Tibial artery (tissue), 4 donors: ENCODE results near the gene IGSF10.

Source experiments
- DNase-seq, 2 donors: peaks; one replicate each; pipeline ENCODE4 v3.0.0-alpha.2; 2019
- H3K27ac ChIP-seq, 2 donors: fragments of 200-600 bp; sonication (generic) in 1 of 2; 1 replicate in 1 of 2; 2 replicates in 1 of 2; pipeline ENCODE4 v1.5.1; 2018 to 2019; ENCODE audit warnings: mild to moderate bottlenecking in 1 of 2
- H3K27me3 ChIP-seq, 2 donors: fragments of 200-600 bp; sonication (generic) in 1 of 2; one replicate each; pipeline versions ENCODE4 v1.5.1 to v1.6.0; 2016 to 2019
- H3K36me3 ChIP-seq, 3 donors: fragments of 200-600 bp; sonication (generic) in 2 of 3; one replicate each; pipeline ENCODE4 v1.5.1; 2016 to 2019; ENCODE audit warnings: mild to moderate bottlenecking in 2 of 3
- H3K4me1 ChIP-seq, 4 donors: fragments of 200-600 bp; sonication (generic) in 2 of 4; 1 replicate in 3 of 4; 2 replicates in 1 of 4; pipeline ENCODE4 v1.5.1; 2016 to 2019
- H3K4me3 ChIP-seq, 2 donors: fragments of 200-600 bp; sonication (generic) in 1 of 2; 1 replicate in 1 of 2; 2 replicates in 1 of 2; pipeline ENCODE4 v1.5.1; 2018 to 2019; ENCODE audit warnings: mild to moderate bottlenecking in 2 of 2
- H3K9me3 ChIP-seq, 3 donors: fragments of 200-600 bp; sonication (generic) in 1 of 3; one replicate each; pipeline ENCODE4 v1.5.1; 2016 to 2019
- intact Hi-C: fragments of 100-400 bp; cut with DNase I; formaldehyde crosslinking; loops from one replicate; pipeline ENCODE4 v1.15.0; 2023; ENCODE audit warnings: low total_unique reads
- TF ChIP-seq, protein P1 (sequence below), 2 experiments: fragments of 200-600 bp in 1 of 2; fragments of 450-650 bp in 1 of 2; IDR thresholded peaks; one replicate each; pipeline ENCODE4 v1.5.1; 2017 to 2019; ENCODE audit warnings: antibody characterized with exemption in 2 of 2, mild to moderate bottlenecking in 1 of 2, moderate library complexity in 1 of 2

The IGSF10 gene

GRCh38 chr3:151480492-151480891 lies 19.6 kb upstream of the IGSF10 start:
- Histone ChIP-seq H3K4me1 (no peaks in the 10 kb centered on the region), H3K4me3 (no peak overlapping the region), H3K9me3 (peaks cover 0 to 9% (median 0%) of the 10 kb centered on the region in 3 donors), H3K27ac (no peak overlapping the region), H3K27me3 (no peaks in the 10 kb centered on the region), H3K36me3 (no peaks in the 10 kb centered on the region)
- TF ChIP-seq, protein P1, sequence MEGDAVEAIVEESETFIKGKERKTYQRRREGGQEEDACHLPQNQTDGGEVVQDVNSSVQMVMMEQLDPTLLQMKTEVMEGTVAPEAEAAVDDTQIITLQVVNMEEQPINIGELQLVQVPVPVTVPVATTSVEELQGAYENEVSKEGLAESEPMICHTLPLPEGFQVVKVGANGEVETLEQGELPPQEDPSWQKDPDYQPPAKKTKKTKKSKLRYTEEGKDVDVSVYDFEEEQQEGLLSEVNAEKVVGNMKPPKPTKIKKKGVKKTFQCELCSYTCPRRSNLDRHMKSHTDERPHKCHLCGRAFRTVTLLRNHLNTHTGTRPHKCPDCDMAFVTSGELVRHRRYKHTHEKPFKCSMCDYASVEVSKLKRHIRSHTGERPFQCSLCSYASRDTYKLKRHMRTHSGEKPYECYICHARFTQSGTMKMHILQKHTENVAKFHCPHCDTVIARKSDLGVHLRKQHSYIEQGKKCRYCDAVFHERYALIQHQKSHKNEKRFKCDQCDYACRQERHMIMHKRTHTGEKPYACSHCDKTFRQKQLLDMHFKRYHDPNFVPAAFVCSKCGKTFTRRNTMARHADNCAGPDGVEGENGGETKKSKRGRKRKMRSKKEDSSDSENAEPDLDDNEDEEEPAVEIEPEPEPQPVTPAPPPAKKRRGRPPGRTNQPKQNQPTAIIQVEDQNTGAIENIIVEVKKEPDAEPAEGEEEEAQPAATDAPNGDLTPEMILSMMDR (IDR thresholded peaks at IDR 0.05), result no peak
- intact Hi-C loops, result loop anchor here (10.0 kb wide), 1 partner anchor 84 kb away; no protein-coding TSS in a partner anchor
- no peak for DNase-seq

GRCh38 chr3:151479452-151479851 lies 18.6 kb upstream of the IGSF10 start:
- TF ChIP-seq, protein P1 (IDR thresholded peaks at IDR 0.05), result no peak
- DNase-seq, result no peak
- H3K27me3 ChIP-seq, result no peaks in the 10 kb centered on the region
- H3K4me1 ChIP-seq, result no peaks in the 10 kb centered on the region
- H3K9me3 ChIP-seq, result peaks cover 0 to 9% (median 0%) of the 10 kb centered on the region in 3 donors
- no peak overlapping the region for H3K27ac ChIP-seq
- intact Hi-C loops, result no loop called here
- no peak overlapping the region for H3K4me3 ChIP-seq
- H3K36me3 ChIP-seq, result no peaks in the 10 kb centered on the region

DNA sequence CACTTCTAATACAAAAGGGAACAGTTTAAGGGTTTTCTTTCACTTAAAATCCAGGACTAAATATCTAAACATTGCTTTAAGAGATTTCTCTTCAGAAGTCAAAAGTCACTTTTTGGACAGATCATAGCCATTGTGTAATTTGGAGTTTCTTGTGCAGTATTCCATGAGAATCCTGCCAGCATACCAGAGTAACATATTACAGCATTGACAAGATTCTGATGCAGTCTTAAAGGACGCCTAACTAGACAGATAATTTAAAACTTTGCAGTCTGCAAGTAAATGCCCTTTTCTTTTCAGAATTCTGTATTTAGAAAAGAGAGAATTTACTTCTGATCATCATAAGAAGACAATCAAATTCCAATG lies 17.5 kb upstream of the IGSF10 start:
- H3K4me3 ChIP-seq, result no peak overlapping the region
- TF ChIP-seq, protein P1 (IDR thresholded peaks at IDR 0.05), result no peak
- intact Hi-C loops, result no loop called here
- no peaks in the 10 kb centered on the region for H3K27me3 ChIP-seq
- H3K9me3 ChIP-seq, result peaks cover 0 to 9% (median 0%) of the 10 kb centered on the region in 3 donors
- H3K27ac ChIP-seq, result no peak overlapping the region
- H3K36me3 ChIP-seq, result no peaks in the 10 kb centered on the region
- no peak for DNase-seq
- no peaks in the 10 kb centered on the region for H3K4me1 ChIP-seq

GRCh38 chr3:151477591-151478334 lies 16.9 kb upstream of the IGSF10 start:
- peaks cover 0 to 9% (median 0%) of the 10 kb centered on the region in 3 donors for H3K9me3 ChIP-seq
- intact Hi-C loops, result no loop called here
- DNase-seq, result no peak
- no peaks in the 10 kb centered on the region for H3K27me3 ChIP-seq
- H3K27ac ChIP-seq, result no peak overlapping the region
- TF ChIP-seq, protein P1 (IDR thresholded peaks at IDR 0.05), result no peak
- H3K36me3 ChIP-seq, result no peaks in the 10 kb centered on the region
- no peaks in the 10 kb centered on the region for H3K4me1 ChIP-seq
- no peak overlapping the region for H3K4me3 ChIP-seq

GRCh38 chr3:151476344-151477018 lies 15.6 kb upstream of the IGSF10 start:
- intact Hi-C loops, result no loop called here
- H3K27ac ChIP-seq, result no peak overlapping the region
- DNase-seq, result no peak
- TF ChIP-seq, protein P1 (IDR thresholded peaks at IDR 0.05), result no peak
- H3K27me3 ChIP-seq, result no peaks in the 10 kb centered on the region
- no peaks in the 10 kb centered on the region for H3K4me1 ChIP-seq
- H3K36me3 ChIP-seq, result no peaks in the 10 kb centered on the region
- no peak overlapping the region for H3K4me3 ChIP-seq
- H3K9me3 ChIP-seq, result peaks cover 0 to 4% (median 0%) of the 10 kb centered on the region in 3 donors
